ENCODE measurements around the gene ZNF534. TPM values are rescaled to one million over a fixed set of nuclear protein-coding genes. Genes with fewer than 3 reads are reported as not detected.
"Not testable (repeated sequence)": the region's sequence is repeated elsewhere in the genome, so short reads cannot be mapped to it uniquely, and the experiment has no call there.

Gene ZNF534
- total RNA-seq, 1 donor from 2014 or later: 0.29 TPM

DNA sequence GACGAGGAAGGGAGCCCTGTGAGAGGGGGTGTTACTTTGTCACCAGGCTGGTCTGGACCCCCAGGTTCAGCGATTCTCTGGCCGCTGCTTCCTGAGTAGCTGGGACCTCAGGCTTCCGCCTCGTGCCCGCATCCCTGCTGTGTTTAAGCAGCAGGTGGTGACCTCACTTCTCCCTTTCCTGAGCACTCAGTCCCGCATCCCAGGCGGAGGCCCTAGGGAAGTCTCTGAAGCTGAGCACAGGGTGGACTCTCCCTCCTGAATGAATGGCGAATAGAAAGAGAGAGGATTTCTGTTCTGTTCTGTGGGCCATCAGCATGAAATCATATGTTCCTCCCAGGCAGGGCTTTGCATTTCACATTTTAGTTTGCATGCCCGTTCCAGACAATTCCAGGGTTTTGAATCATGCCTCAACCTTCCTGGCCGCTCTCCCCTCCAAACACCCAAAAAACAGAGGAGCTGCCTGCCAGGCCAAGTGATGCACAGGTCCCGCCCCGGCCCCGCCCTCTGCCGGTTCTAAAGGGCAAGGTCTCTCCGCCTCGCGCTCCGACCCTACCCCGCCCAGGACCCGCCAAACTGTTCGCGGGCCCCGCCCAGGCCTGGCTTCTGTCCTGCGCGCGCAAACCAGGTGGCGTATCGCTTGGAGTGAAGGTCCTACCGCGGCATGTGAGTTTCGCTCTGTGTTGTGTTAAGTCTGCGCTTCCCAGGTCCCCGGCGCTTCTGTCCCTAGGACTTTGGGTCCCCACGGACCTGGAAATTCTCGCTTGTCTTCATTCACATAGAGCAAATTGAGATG lies 63.4 kb downstream of the ZNF534 start:
- intact Hi-C loops (cut with DNase I): no loop called here
- H3K4me3 ChIP-seq: peak overlapping the region; percentile 6
- peak; percentile 68 for ATAC-seq
- H3K36me3 ChIP-seq: no peaks in the 10 kb centered on the region
- H3K4me1 ChIP-seq: no peaks in the 10 kb centered on the region
- no peak for DNase-seq
- TF ChIP-seq, protein P1, sequence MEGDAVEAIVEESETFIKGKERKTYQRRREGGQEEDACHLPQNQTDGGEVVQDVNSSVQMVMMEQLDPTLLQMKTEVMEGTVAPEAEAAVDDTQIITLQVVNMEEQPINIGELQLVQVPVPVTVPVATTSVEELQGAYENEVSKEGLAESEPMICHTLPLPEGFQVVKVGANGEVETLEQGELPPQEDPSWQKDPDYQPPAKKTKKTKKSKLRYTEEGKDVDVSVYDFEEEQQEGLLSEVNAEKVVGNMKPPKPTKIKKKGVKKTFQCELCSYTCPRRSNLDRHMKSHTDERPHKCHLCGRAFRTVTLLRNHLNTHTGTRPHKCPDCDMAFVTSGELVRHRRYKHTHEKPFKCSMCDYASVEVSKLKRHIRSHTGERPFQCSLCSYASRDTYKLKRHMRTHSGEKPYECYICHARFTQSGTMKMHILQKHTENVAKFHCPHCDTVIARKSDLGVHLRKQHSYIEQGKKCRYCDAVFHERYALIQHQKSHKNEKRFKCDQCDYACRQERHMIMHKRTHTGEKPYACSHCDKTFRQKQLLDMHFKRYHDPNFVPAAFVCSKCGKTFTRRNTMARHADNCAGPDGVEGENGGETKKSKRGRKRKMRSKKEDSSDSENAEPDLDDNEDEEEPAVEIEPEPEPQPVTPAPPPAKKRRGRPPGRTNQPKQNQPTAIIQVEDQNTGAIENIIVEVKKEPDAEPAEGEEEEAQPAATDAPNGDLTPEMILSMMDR (IDR thresholded peaks at IDR 0.05): no peak
- no peak overlapping the region for H3K27ac ChIP-seq
- peaks cover 13% of the 10 kb centered on the region for H3K9me3 ChIP-seq
- no peaks in the 10 kb centered on the region for H3K27me3 ChIP-seq

DNA sequence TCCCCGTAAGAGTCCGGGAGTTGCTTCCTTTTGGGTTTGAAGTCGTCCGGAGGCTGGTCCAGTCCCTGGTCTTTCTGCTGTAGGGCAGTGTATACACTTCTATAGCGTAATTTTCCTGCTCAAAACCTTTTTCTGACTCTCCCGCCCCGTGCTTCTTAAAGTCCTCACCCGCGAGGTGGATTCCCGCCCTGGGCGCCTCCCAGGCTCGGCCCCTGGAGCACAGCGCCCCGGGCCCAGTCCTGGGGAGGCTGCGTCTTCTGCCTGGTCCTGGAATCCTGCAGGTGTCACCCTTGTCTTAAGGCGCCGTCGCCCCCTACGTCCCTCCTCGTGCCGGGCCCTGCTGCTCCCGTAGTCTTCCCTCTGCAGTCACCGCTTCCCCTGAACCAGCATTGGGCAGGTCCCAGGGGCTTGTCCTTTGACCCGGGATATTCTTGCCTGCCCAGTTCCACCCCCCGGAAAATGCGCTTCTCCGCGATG lies 64.1 kb downstream of the ZNF534 start:
- DNase-seq: no peak
- intact Hi-C loops (cut with DNase I): no loop called here
- H3K36me3 ChIP-seq: no peaks in the 10 kb centered on the region
- peaks cover 11% of the 10 kb centered on the region for H3K9me3 ChIP-seq
- no peaks in the 10 kb centered on the region for H3K27me3 ChIP-seq
- TF ChIP-seq, protein P1 (IDR thresholded peaks at IDR 0.05): peak; percentile 13
- ATAC-seq: peak; percentile 79
- peak overlapping the region; percentile 6 for H3K4me3 ChIP-seq
- H3K4me1 ChIP-seq: no peaks in the 10 kb centered on the region
- no peak overlapping the region for H3K27ac ChIP-seq

DNA sequence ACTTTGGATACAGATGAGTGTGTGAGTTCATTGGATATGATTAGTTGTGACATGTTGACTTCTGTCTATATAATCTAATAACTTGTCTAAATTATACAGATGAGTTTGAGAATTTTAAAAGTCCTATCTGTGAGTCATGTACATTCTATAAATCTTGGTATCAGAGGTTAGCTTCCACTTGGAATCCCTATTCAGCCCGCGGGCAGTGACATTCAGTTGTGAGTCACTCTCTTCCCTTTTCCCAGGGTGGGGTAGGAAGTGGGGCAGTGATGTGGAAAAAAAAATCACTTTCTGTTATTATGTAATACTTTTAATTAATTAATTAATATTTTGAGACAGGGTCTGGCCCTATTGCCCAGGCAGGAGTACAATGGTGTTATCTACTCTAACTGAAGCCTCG lies 65.6 kb downstream of the ZNF534 start:
- TF ChIP-seq, protein P1 (IDR thresholded peaks at IDR 0.05): no peak
- H3K4me3 ChIP-seq: no peak overlapping the region
- no peaks in the 10 kb centered on the region for H3K4me1 ChIP-seq
- peaks cover 4% of the 10 kb centered on the region for H3K9me3 ChIP-seq
- H3K27ac ChIP-seq: no peak overlapping the region
- H3K36me3 ChIP-seq: no peaks in the 10 kb centered on the region
- no peak for ATAC-seq
- no peaks in the 10 kb centered on the region for H3K27me3 ChIP-seq
- intact Hi-C loops (cut with DNase I): no loop called here
- no peak for DNase-seq

DNA sequence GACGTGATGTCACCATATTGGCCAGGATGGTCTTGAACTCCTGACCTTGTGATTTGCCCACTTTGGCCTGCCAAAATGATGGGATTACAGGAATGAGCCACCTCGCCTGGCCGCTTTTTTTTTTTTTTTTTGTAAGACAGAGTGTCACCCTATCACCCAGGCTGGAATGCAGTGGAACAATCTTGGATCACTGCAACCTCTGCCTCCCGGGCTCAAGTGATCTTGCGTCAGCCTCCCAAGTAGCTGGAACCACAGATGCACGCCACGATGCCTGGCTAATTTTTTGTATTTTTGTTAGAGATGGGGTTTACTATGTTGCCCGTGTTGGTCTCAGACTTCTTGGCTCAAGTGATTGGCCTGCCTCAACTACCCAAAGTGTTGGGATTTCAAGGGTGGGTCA lies 69.6 kb downstream of the ZNF534 start:
- intact Hi-C loops (cut with DNase I): no loop called here
- ATAC-seq: no peak
- H3K4me3 ChIP-seq: no peak overlapping the region
- H3K9me3 ChIP-seq: peaks cover 3% of the 10 kb centered on the region
- TF ChIP-seq, protein P1 (IDR thresholded peaks at IDR 0.05): no peak
- no peak for DNase-seq
- H3K27ac ChIP-seq: no peak overlapping the region
- H3K36me3 ChIP-seq: no peaks in the 10 kb centered on the region
- H3K27me3 ChIP-seq: no peaks in the 10 kb centered on the region
- H3K4me1 ChIP-seq: no peaks in the 10 kb centered on the region

DNA sequence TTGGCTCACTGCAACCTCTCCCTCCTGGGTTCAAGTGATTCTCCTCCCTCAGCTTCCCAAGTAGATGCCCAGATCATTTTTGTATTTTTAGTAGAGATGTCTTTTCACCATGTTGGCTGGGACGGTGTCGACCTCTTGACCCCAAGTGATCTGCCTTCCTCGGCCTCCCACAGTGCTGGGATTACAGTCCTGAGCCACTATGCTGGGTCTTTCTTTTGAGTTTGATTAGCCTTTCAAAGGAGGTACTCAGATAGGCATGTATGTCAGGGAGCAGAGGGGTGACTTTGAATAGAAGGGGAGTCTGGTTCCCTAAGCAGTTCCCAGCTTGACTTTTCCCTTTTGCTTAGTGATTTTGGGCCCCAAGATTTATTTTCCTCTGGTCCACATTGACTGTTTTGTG lies 71.5 kb downstream of the ZNF534 start:
- ATAC-seq; H3K4me1 ChIP-seq; H3K4me3 ChIP-seq; DNase-seq; H3K27ac ChIP-seq; H3K36me3 ChIP-seq; intact Hi-C loops (cut with DNase I); H3K9me3 ChIP-seq; H3K27me3 ChIP-seq: not testable (repeated sequence)

DNA sequence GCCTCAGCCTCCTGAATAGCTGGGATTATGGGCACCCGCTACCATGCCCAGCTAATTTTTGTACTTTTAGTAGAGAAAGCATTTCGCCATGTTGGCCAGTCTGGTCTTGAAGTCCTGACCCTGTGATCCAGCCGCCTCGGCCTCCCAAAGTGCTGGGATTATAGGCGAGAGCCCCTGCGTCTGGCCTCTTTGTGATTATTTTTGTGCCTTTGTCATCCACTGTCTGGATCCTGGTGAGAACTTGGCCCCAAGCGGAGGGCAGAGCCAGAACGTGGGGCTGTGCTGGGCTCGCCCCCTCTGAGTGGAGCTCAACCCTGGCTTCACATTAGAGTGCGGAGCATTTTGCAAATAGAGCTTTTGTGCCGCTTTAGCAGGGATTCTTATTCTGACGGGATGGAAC lies 72.0 kb downstream of the ZNF534 start:
- H3K27ac ChIP-seq; DNase-seq; H3K27me3 ChIP-seq; H3K9me3 ChIP-seq; intact Hi-C loops (cut with DNase I); H3K4me3 ChIP-seq; H3K4me1 ChIP-seq; H3K36me3 ChIP-seq; ATAC-seq: not testable (repeated sequence)

Other genes starting within 250 kb of the ZNF534 start
- 160 TPM for gene PPP2R1A, start 239.1 kb upstream of the ZNF534 start, total RNA-seq
- gene ZNF766, start 159.6 kb upstream of the ZNF534 start, total RNA-seq: 17.5 TPM
- 8.8 TPM for gene ZNF480, start 132.0 kb upstream of the ZNF534 start, total RNA-seq
- 2.5 TPM for gene ZNF610, start 92.9 kb upstream of the ZNF534 start, total RNA-seq
- 17.8 TPM for gene ZNF880, start 59.2 kb upstream of the ZNF534 start, total RNA-seq
- gene ZNF528, start 31.3 kb upstream of the ZNF534 start, total RNA-seq: 21.7 TPM
- gene ZNF578, start 24.4 kb downstream of the ZNF534 start, total RNA-seq: 1.5 TPM
- gene ZNF808, start 98.5 kb downstream of the ZNF534 start, total RNA-seq: 33.3 TPM
- 18.5 TPM for gene ZNF701, start 141.1 kb downstream of the ZNF534 start, total RNA-seq
- gene ZNF83, start 209.2 kb downstream of the ZNF534 start, total RNA-seq: 43.7 TPM

All from upper lobe of right lung (tissue), 1 donor.